Subcutaneous adipose tissue (tissue), 4 donors: ENCODE data around the gene UBE2Q1. TPM values are rescaled to one million over a fixed set of nuclear protein-coding genes. Genes with fewer than 3 reads are reported as not detected.

ENCODE experiments used
- CTCF ChIP-seq: fragments of 450-650 bp; IDR thresholded peaks from one replicate; pipeline ENCODE4 v1.5.1; 2016; ENCODE audit warnings: low read depth, mild to moderate bottlenecking, control low read depth, antibody characterized with exemption, moderate library complexity
- total RNA-seq, 4 donors: library from RNA; depleted of rRNA; stranded (reverse); fragments of >200 nt; gene quantifications; one replicate each; pipeline ENCODE4 v1.1.0, GENCODE V29; 2016

The UBE2Q1 gene
- total RNA-seq, 4 donors from 2014 or later: 18.5 to 42.2 (median 24.7) TPM

- TF ChIP-seq CTCF: no peak
These were observed 13.5 kb upstream of the UBE2Q1 start for GRCh38 chr1:154571964-154572288.

GRCh38 chr1:154571244-154571963 lies 12.9 kb upstream of the UBE2Q1 start:
- no peak for TF ChIP-seq CTCF

- no peak for TF ChIP-seq CTCF
These were observed 9.8 kb upstream of the UBE2Q1 start for GRCh38 chr1:154568157-154568815.

- no peak for TF ChIP-seq CTCF
These were observed 9.1 kb upstream of the UBE2Q1 start, which contains the start of gene CHRNB2 for GRCh38 chr1:154567386-154568156. CHRNB2 (plus strand) TSS chr1:154567778; CDS start chr1:154568045, 267 bp downstream.

GRCh38 chr1:154565876-154566275 lies 7.4 kb upstream of the UBE2Q1 start:
- TF ChIP-seq CTCF: no peak

- TF ChIP-seq CTCF: no peak
These were observed 1.1 kb upstream of the UBE2Q1 start for GRCh38 chr1:154559466-154560044.
